ENCODE data around the gene KNDC1. TPM values are rescaled to one million over a fixed set of nuclear protein-coding genes. Genes with fewer than 3 reads are reported as not detected.

The KNDC1 gene
- total RNA-seq, 1 donor from 2014 or later = not detected

DNA sequence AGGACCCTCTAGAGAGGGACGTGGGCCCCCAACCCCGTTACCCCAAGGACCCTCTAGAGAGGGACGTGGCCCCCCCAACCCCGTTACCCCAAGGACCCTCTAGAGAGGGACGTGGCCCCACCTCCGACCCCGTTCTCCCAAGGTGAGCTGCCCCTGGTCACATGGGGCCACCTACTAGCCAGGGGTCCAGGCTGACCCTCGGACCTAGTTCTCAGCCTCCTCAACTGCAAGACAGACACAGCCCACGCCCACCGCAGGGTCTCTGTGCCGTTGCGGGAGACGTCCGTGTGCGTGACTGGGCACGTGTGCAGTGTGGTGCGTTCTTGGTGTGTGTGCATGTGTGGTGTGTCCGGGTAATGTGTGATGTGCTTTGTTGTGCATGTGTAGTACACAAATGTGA lies 48.4 kb downstream of the KNDC1 start:
- no peaks in the 10 kb centered on the region for H3K36me3 Mint-ChIP-seq (ENCODE audit: unreplicated experiment)
- no peaks in the 10 kb centered on the region for H3K4me1 Mint-ChIP-seq (ENCODE audit: unreplicated experiment)
- no peak for DNase-seq (ENCODE audit: extremely low spot score, unreplicated experiment)
- no peaks in the 10 kb centered on the region for H3K9me3 Mint-ChIP-seq (ENCODE audit: unreplicated experiment)
- TF ChIP-seq CTCF (IDR thresholded peaks at IDR 0.05) = no peak
- no peak overlapping the region for H3K27ac Mint-ChIP-seq (ENCODE audit: unreplicated experiment)
- H3K27me3 Mint-ChIP-seq (ENCODE audit: unreplicated experiment) = no peaks in the 10 kb centered on the region
- H3K4me3 Mint-ChIP-seq (ENCODE audit: unreplicated experiment) = no peak overlapping the region

GRCh38 chr10:133209117-133209516 lies 49.1 kb downstream of the KNDC1 start:
- Mint-ChIP-seq H3K27me3 (ENCODE audit: unreplicated experiment) (no peaks in the 10 kb centered on the region), H3K4me3 (ENCODE audit: unreplicated experiment) (no peak overlapping the region), H3K9me3 (ENCODE audit: unreplicated experiment) (no peaks in the 10 kb centered on the region), H3K4me1 (ENCODE audit: unreplicated experiment) (no peaks in the 10 kb centered on the region), H3K36me3 (ENCODE audit: unreplicated experiment) (no peaks in the 10 kb centered on the region), H3K27ac (ENCODE audit: unreplicated experiment) (no peak overlapping the region)
- no peak for DNase-seq (ENCODE audit: extremely low spot score, unreplicated experiment)
- TF ChIP-seq CTCF (IDR thresholded peaks at IDR 0.05) = no peak

DNA sequence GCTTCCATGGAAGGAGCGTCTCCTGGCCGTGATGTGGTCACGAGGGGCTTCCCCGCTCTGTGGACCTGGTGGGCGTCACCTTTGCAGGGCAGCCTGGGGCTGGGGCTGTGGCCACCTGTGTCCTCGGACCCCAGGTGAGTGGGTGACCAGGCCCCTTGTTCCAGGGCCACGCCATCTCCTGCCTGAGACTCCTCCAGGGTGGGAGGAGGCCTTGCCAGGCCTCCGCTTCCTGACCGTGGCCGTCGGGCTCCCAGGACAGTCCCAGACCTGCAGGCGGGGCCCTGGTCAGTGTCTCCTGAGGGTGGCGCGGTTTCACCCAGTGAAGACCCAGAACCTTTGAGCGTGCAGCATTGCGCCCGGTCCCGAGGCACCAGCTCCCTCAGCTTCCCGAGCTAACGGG lies 49.6 kb downstream of the KNDC1 start:
- TF ChIP-seq CTCF (IDR thresholded peaks at IDR 0.05) = no peak
- no peak for DNase-seq (ENCODE audit: extremely low spot score, unreplicated experiment)

DNA sequence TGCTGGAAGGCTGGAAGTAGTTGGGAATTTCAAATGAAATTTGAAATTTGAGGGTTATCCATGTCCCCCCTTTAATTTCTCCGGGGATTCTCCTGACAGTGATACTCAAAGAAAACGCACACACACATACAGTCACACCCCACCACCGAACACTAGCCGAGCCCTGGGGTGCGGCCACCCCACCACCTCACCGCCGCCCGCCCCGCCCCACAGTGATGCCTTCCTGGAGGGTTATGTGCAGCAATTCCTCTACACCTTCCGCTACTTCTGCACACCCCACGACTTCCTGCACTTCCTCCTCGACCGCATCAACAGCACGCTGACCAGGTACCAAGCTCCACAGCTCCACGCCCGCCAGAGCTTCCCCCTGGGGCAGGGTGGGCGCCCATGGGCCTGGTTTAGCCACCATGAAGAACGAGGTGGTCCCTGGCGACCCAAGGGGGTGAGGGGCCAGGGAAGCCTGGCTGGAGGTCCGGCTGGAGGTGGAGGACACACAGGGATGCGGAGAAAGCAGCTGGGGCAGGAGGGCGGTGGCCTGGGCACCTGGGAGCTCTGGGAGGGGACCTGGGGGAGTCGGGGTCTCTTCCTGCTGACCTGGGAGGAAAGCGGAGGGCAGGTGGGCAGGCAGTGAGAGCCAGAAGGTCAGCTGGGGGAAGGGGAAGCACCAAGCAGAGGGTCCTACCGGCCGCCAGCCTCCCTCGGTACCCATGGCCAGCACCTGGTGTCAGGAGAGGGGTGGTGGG lies 50.5 kb downstream of the KNDC1 start:
- Mint-ChIP-seq H3K36me3 (ENCODE audit: unreplicated experiment) (no peaks in the 10 kb centered on the region), H3K27me3 (ENCODE audit: unreplicated experiment) (no peaks in the 10 kb centered on the region), H3K4me3 (ENCODE audit: unreplicated experiment) (no peak overlapping the region), H3K9me3 (ENCODE audit: unreplicated experiment) (no peaks in the 10 kb centered on the region), H3K27ac (ENCODE audit: unreplicated experiment) (no peak overlapping the region), H3K4me1 (ENCODE audit: unreplicated experiment) (no peaks in the 10 kb centered on the region)
- TF ChIP-seq CTCF (IDR thresholded peaks at IDR 0.05) = no peak
- no peak for DNase-seq (ENCODE audit: extremely low spot score, unreplicated experiment)

More for the DNA sequence above, 49.6 kb downstream of the KNDC1 start:
- no peaks in the 10 kb centered on the region for H3K27me3 Mint-ChIP-seq (ENCODE audit: unreplicated experiment)
- no peak overlapping the region for H3K4me3 Mint-ChIP-seq (ENCODE audit: unreplicated experiment)
- no peaks in the 10 kb centered on the region for H3K9me3 Mint-ChIP-seq (ENCODE audit: unreplicated experiment)
- H3K36me3 Mint-ChIP-seq (ENCODE audit: unreplicated experiment) = no peaks in the 10 kb centered on the region
- no peaks in the 10 kb centered on the region for H3K4me1 Mint-ChIP-seq (ENCODE audit: unreplicated experiment)
- no peak overlapping the region for H3K27ac Mint-ChIP-seq (ENCODE audit: unreplicated experiment)

DNA sequence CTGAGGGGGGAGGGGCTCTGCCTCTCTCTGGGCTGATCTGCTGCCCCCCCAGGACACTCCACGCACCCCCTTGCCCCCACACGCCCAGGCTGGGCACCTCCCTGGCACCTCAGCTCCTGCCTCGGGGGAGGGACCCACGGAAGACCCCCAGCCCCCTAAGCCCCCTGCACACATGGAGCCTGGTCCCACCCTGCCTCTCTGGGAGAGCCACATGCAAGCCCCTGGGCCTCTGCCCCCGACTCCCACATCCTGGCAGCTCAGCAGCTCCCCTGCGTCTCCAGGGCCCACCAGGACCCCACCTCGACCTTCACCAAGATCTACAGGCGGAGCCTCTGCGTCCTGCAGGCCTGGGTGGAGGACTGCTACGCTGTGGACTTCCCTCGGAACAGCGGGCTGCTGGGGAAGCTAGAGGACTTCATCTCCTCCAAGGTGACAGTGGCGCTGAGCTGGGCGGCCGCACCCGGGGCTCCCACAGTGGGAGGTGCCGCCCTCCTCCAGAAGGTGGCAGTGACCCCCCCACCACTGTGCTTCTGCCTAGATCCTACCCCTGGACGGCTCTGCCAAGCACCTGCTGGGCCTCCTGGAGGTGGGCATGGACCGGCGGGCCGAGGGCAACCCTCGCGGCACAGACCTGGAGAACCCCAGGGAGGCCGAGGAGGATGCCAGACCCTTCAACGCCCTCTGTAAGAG lies 51.3 kb downstream of the KNDC1 start:
- H3K27me3 Mint-ChIP-seq (ENCODE audit: unreplicated experiment) = peaks cover 2% of the 10 kb centered on the region
- H3K27ac Mint-ChIP-seq (ENCODE audit: unreplicated experiment) = no peak overlapping the region
- DNase-seq (ENCODE audit: extremely low spot score, unreplicated experiment) = no peak
- H3K9me3 Mint-ChIP-seq (ENCODE audit: unreplicated experiment) = no peaks in the 10 kb centered on the region
- no peak for TF ChIP-seq CTCF (IDR thresholded peaks at IDR 0.05)
- H3K36me3 Mint-ChIP-seq (ENCODE audit: unreplicated experiment) = no peaks in the 10 kb centered on the region
- H3K4me1 Mint-ChIP-seq (ENCODE audit: unreplicated experiment) = no peaks in the 10 kb centered on the region
- H3K4me3 Mint-ChIP-seq (ENCODE audit: unreplicated experiment) = no peak overlapping the region

Data from osteocyte (in vitro differentiated cells).